NT2/D1 (cell line): ENCODE data around the gene ABLIM2.

Experiments
- DNase-seq: peaks from one replicate; pipeline ENCODE4 v3.0.0-alpha.2; 2011; ENCODE audit warnings: low read depth, low spot score
- H3K27me3 ChIP-seq: 2 replicates; pipeline ENCODE4 v1.6.0; 2011; ENCODE audit warnings: mild to moderate bottlenecking; ENCODE audit not compliant: insufficient read length, insufficient read depth
- H3K36me3 ChIP-seq: 2 replicates; pipeline ENCODE4 v1.6.1; 2011; ENCODE audit warnings: mild to moderate bottlenecking, low read length, mixed read lengths; ENCODE audit not compliant: insufficient read depth, insufficient read length
- H3K4me1 ChIP-seq: 2 replicates; pipeline ENCODE4 v1.5.1; 2011; ENCODE audit not compliant: insufficient read depth, insufficient read length
- H3K4me3 ChIP-seq: 2 replicates; pipeline ENCODE4 v1.5.1; 2011; ENCODE audit warnings: low read depth; ENCODE audit not compliant: insufficient read length
- H3K9ac ChIP-seq: 2 replicates; pipeline ENCODE4 v1.6.0; 2011; ENCODE audit warnings: low read depth; ENCODE audit not compliant: insufficient read length
- H3K9me3 ChIP-seq: 2 replicates; pipeline ENCODE4 v1.5.1; 2011; ENCODE audit warnings: mild to moderate bottlenecking, low read length; ENCODE audit not compliant: insufficient read depth
- SUZ12 ChIP-seq: IDR thresholded peaks from 2 replicates; pipeline ENCODE4 v1.6.1; 2011; ENCODE audit not compliant: insufficient read length, insufficient read depth; ENCODE audit errors: extremely low read depth
- YY1 ChIP-seq: IDR thresholded peaks from 2 replicates; pipeline ENCODE4 v1.6.1; 2011; ENCODE audit not compliant: insufficient read length, insufficient read depth
- ZNF274 ChIP-seq: IDR thresholded peaks from 2 replicates; pipeline ENCODE4 v1.6.1; 2011; ENCODE audit warnings: mild to moderate bottlenecking, low read depth, low read length

Gene ABLIM2

GRCh38 chr4:7956934-7957656, 201.5 kb downstream of the ABLIM2 start:
- Histone ChIP-seq H3K9me3 (no peaks in the 10 kb centered on the region), H3K4me1 (peaks cover 23% of the 10 kb centered on the region), H3K36me3 (no peaks in the 10 kb centered on the region), H3K27me3 (no peaks in the 10 kb centered on the region), H3K9ac (no peak overlapping the region), H3K4me3 (no peak overlapping the region)
- no peak for DNase-seq
- TF ChIP-seq SUZ12, result no peak
- no peak for TF ChIP-seq ZNF274

GRCh38 chr4:7956270-7956808, 202.3 kb downstream of the ABLIM2 start:
- no peak for DNase-seq
- peaks cover 23% of the 10 kb centered on the region for H3K4me1 ChIP-seq
- H3K9me3 ChIP-seq, result 0 out of 2 replicates have a peak, but pooled peaks cover 2% of the 10 kb centered on the region
- H3K4me3 ChIP-seq, result no peak overlapping the region
- H3K36me3 ChIP-seq, result no peaks in the 10 kb centered on the region
- no peaks in the 10 kb centered on the region for H3K27me3 ChIP-seq
- no peak overlapping the region for H3K9ac ChIP-seq
- TF ChIP-seq ZNF274 (no peak), YY1 (no peak)

DNA sequence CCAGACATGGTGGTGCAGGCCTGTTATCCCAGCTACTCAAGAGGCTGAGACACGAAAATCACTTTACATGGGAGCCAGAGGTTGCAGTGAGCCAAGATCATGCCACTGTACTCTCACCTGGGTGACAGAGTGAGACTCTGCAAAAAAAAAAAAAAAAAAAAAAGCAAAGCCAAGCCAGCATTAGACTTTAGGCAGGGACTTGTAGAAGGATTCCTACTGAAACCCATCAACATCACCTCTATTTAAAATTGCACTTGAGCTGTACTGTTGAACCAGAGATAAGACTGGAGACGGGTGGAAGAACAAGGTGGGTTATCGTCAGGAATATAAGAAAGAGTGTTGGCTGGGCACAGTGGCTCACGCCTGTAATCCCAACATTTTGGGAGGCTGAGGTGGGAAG, 203.2 kb downstream of the ABLIM2 start:
- Histone ChIP-seq H3K4me3 (no peak overlapping the region), H3K4me1 (peaks cover 17% of the 10 kb centered on the region), H3K9ac (no peak overlapping the region), H3K27me3 (no peaks in the 10 kb centered on the region), H3K9me3 (0 out of 2 replicates have a peak, but pooled peaks cover 7% of the 10 kb centered on the region), H3K36me3 (no peaks in the 10 kb centered on the region)
- no peak for DNase-seq
- TF ChIP-seq SUZ12, result no peak

GRCh38 chr4:7952615-7953014, 206.0 kb downstream of the ABLIM2 start:
- DNase-seq, result no peak
- peaks cover 6% of the 10 kb centered on the region for H3K4me1 ChIP-seq

DNA sequence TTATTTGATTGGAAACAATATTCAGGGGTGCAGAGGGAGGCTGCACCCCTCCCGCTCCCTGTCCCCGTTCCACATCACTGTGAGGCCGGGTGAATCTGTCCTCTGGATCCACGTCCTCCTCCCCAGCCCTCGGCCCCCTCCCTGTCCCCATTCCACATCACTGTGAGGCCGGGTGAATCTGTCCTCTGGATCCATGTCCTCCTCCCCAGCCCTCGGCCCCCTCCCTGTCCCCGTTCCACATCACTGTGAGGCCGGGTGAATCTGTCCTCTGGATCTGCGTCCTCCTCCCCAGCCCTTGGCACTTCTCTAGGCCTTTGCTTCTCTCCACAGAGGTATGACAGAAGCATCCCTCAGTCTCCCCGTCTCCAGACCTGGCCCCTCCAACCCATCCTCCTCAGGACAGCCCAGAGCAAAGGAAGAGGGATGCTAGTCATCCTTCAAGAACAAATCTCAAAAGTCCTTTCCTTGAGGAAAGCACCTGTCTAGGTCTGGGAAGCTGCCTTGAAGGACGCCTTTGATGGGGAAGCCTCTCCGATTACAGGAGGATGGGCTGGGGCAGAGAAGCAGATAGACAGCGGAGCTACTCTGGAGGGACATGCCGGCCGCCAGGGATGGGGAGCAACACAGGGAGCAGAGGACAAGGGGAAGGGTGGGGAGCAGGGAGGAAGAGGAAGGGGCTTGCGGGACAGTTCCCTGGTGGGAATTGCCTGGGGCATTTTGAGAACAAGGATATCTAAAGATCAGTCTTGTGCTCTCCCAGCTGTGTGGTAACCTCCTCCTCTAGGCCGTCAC, 208.1 kb downstream of the ABLIM2 start:
- Histone ChIP-seq H3K27me3 (no peaks in the 10 kb centered on the region), H3K4me3 (no peak overlapping the region), H3K9me3 (0 out of 2 replicates have a peak, but pooled peaks cover 7% of the 10 kb centered on the region), H3K36me3 (no peaks in the 10 kb centered on the region), H3K4me1 (peaks cover 3% of the 10 kb centered on the region), H3K9ac (no peak overlapping the region)
- DNase-seq, result no peak
- TF ChIP-seq SUZ12 (no peak), YY1 (no peak), ZNF274 (no peak)

More at GRCh38 chr4:7952615-7953014, 206.0 kb downstream of the ABLIM2 start:
- Histone ChIP-seq H3K9me3 (0 out of 2 replicates have a peak, but pooled peaks cover 7% of the 10 kb centered on the region), H3K27me3 (no peaks in the 10 kb centered on the region), H3K9ac (no peak overlapping the region), H3K4me3 (no peak overlapping the region), H3K36me3 (no peaks in the 10 kb centered on the region)
- TF ChIP-seq ZNF274 (no peak), SUZ12 (no peak), YY1 (no peak)

DNA sequence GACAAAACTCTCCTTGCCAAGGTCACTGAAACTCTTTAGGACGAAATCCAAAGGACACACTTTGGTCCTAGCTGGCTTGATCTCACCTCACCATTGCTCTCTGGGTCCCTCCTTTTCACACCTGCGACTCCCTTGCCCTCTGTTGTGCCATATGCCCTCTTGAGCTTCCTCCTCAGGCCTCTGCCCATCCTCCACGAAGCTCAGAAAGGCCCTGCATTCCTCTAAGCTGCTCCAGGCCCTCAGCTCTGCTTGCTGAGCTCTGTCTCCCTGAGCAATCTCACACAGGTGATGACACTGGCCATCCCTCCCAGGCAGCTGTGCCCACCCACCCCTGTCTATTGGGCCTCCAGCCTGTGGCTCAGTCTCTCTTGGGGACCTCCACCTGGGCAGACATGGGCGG, 208.9 kb downstream of the ABLIM2 start:
- no peak overlapping the region for H3K9ac ChIP-seq
- H3K4me1 ChIP-seq, result peaks cover 3% of the 10 kb centered on the region
- TF ChIP-seq ZNF274 (no peak), SUZ12 (no peak), YY1 (no peak)
- DNase-seq, result no peak
- no peaks in the 10 kb centered on the region for H3K27me3 ChIP-seq
- no peaks in the 10 kb centered on the region for H3K36me3 ChIP-seq
- 0 out of 2 replicates have a peak, but pooled peaks cover 7% of the 10 kb centered on the region for H3K9me3 ChIP-seq
- no peak overlapping the region for H3K4me3 ChIP-seq

GRCh38 chr4:7947927-7948326, 210.7 kb downstream of the ABLIM2 start:
- peaks cover 3% of the 10 kb centered on the region for H3K4me1 ChIP-seq
- no peak overlapping the region for H3K4me3 ChIP-seq
- no peak for DNase-seq
- no peaks in the 10 kb centered on the region for H3K36me3 ChIP-seq
- TF ChIP-seq ZNF274 (no peak), SUZ12 (no peak), YY1 (no peak)
- 0 out of 2 replicates have a peak, but pooled peaks cover 7% of the 10 kb centered on the region for H3K9me3 ChIP-seq
- H3K9ac ChIP-seq, result no peak overlapping the region
- no peaks in the 10 kb centered on the region for H3K27me3 ChIP-seq
